ENCODE results near the gene BIN2. TPM values are rescaled to one million over a fixed set of nuclear protein-coding genes. Genes with fewer than 3 reads are reported as not detected.

The BIN2 gene
- polyA plus RNA-seq (2012; ENCODE audit: insufficient read depth, insufficient read length): 27.8 TPM

DNA sequence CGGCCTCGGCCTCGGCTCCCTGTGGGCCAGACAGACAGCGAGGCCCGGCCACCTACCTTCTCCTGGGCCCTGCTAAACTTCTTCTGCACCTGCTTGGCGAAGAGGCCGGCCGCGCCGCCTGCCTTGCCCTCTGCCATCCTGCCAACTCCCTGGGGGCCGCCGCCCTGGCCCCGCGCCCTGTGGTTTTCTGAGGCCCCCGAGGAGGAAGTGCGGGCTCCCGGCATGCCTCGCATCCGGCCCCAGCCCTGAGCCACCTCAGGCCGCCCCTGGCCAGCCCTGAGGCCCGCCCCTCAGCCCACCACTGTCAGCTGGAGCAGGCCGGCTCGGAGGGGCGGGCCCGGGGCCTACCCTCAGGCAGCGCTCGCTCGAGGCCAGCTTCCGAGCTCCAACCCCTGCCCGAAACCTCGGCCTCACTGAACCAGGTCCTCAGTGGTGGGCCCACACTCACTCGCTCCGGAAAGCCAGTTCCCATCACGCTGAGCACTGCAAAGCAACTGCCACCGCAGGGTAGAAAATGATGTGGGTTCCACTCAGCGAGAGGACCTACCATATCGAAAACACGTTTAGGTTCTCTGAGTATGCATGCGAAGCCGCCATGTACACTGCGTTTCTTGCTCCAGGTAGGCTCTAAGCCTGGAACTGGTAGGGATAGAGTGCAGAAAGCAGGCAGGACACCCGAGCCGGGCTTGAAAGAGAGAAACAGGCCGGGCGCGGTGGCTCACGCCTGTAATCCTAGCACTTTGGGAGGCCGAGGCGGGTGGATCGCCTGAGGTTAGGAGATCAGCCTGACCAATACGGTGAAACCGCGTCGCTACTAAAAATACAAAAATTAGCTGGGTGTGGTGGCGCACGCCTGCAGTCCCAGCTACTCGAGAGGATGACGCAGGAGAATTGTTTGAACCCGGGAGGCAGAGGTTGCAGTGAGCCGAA lies at the start of gene BIN2:
BIN2 (minus strand) TSS at position 209 of the 930 bp plus-strand sequence; CDS start at position 137, 72 bp downstream.
- DNase-seq (ENCODE audit: low read depth, low spot score): peak; percentile 69
- H3K4me3 ChIP-seq (ENCODE audit: low read length): peak within 1 kb of the TSS; percentile 82

DNA sequence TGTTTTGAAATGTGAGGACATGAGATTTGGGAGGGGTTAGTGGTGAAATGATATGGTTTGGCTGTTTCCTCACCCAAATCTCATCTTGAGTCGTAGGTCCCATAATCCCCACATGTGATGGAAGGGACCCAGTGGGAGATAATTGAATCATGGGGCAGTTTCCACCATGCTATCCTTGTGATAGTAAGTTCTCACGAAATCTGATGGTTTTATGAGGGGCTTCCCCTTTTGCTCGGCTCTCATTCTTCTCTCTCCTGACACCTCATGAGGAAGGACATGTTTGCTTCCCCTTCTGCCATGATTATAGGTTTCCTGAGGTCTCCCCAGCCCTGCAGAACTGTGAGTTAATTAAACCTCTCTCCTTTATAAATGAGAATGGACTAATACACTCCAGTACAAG lies 49.2 kb upstream of the BIN2 start:
- DNase-seq (ENCODE audit: low read depth, low spot score): no peak
- no peak overlapping the region for H3K4me3 ChIP-seq (ENCODE audit: low read length)

DNA sequence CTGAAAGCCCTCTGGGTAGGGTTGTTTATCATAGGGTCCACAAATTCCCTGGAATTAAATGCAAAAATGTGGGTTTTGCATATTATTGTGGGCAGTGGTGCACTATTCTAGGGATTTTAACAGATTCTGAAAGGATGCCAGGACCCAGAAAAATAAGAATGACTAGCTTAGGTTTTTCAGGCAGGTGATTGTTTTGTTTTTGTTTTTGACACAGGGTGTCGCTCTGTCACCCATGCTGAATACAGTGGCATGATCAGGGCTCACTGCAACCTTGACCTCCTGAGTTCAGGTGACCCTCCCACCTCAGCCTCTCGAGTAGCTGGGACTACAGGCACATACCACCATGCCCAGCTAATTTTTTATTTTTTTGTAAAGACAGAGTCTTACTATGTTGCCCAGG lies 48.0 kb upstream of the BIN2 start:
- DNase-seq (ENCODE audit: low read depth, low spot score): no peak
- no peak overlapping the region for H3K4me3 ChIP-seq (ENCODE audit: low read length)

DNA sequence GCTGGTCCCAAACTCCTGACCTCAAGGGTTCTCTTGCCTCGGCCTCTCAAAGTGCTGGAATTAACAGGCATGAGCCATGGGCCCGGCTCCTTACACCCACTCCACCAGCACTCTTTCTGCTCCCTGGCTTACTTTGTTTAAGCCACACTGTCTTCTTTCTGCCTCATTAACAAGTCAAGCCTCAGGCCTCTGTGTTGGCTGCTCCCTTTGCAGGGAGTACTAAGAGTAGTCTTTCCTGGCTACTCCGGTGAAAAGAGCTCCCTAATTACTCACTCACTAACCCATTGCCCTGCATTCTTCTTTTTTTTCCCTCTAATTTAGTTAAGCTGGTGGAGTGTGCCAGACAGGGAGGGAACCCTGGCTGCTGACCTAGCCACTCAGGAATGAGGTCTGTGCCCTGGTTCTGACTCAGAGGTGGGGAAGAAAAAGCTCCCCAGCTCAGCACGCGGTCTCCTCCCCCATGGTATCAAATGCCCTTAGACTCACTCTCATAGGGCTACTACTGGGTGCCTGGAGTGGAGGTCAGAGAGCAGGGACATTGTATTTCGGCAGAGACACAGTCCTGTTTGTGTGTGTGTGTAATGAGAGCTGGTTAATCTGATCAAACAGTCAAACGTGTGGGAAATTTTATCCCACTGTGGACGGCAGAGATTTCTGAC lies 47.5 kb upstream of the BIN2 start:
- H3K4me3 ChIP-seq (ENCODE audit: low read length): no peak overlapping the region
- DNase-seq (ENCODE audit: low read depth, low spot score): no peak

DNA sequence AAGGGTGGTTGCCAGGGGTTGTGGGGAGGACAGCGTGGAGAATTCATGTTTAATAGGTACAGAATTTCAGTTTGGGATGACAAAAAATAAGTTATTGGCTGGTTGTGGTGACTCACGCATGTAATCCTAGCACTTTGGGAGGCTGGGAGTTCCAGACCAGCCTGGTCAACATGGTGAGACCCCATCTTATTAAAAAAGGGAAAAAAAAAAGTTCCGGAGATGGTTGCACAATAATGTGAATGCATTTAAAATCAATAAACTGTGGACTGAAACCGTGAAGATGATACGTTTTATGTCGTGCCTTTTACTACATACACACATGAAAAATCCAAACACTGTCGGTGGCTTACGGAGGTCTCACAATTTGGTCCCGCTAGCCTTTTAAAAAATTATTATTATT lies 46.7 kb upstream of the BIN2 start:
- H3K4me3 ChIP-seq (ENCODE audit: low read length): no peak overlapping the region
- DNase-seq (ENCODE audit: low read depth, low spot score): no peak

DNA sequence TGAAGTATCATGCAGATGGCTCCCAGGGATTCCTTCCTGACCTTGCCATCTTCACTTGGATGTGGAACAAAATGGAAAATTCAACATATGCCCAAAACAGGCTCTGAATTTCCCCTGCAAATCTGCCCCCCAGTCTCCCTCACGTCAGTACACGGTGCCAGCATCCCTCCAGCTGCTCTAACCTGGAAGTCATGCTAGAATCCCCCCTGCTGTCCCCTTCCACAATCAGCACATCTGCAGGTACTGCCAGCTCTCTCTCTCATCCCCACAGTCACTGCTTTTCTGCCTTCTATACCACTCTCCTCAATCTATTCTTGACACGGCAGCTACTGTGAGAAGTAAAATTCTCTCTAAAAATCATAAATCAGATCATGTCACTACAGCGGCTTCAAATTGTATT lies 45.6 kb upstream of the BIN2 start:
- DNase-seq (ENCODE audit: low read depth, low spot score): peak; percentile 60
- peak overlapping the region; percentile 38 for H3K4me3 ChIP-seq (ENCODE audit: low read length)

DNA sequence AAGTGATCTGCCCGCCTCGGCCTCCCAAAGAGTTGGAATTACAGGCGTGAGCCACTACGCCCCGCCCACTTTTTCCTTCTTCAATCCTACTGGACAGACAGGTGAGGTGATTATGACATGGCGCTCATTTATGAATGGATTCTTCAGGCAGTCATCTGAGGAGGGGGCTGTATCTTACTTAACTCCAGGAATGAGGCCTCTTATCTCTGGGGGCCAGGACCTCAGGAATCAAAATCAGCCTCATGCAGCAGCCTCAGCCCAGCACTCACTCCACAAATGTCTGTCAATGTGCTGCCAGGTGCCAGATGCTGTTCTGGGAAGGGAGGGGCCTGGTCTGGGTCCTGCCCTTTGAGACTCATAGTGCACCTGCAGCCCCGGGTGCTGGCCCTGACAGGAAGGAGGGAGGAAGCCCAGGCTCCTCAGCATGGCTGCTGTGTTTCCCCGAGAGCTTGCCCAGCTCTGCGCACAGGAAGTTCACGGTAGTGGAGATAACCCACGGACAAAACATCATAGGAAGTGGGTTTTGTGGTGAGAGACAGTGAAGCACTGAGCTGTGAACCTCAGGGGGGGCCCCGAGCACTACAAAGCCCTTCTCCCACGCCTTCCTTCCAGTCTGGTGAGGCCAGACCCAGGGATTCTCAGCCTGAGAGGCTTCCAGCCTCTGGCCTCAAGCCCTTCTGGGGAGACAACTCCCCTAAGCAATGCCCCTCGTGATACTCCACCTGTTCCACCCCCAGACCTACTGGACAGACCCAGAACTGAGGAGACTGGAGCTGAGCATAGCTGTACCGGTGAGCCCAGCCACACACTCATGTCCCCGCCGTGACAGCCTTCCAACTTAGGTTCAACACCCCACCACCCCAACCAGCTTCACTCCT lies 44.9 kb upstream of the BIN2 start:
- peak overlapping the region; percentile 38 for H3K4me3 ChIP-seq (ENCODE audit: low read length)
- peak; percentile 99 for DNase-seq (ENCODE audit: low read depth, low spot score)

DNA sequence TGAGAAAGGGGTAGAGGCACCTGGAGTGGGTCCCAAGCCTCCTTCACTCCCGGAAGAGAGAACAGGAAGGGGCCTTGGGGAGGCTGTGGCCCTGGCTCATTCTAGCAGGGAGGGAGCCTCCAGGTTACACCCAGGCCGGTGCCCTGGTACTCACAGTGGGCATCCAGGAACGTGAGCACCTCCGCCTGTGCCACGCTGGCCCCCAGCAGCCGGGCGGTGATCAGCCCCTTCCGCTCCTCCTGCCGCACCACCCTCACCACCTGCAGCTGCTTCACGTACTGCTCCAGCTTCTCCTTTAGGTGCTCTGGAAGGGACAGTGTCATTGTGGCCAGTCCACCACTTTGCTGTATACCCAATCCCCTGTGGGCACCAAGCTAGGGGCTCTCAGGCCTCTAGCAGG lies 41.3 kb upstream of the BIN2 start:
- H3K4me3 ChIP-seq (ENCODE audit: low read length): no peak overlapping the region
- no peak for DNase-seq (ENCODE audit: low read depth, low spot score)

DNA sequence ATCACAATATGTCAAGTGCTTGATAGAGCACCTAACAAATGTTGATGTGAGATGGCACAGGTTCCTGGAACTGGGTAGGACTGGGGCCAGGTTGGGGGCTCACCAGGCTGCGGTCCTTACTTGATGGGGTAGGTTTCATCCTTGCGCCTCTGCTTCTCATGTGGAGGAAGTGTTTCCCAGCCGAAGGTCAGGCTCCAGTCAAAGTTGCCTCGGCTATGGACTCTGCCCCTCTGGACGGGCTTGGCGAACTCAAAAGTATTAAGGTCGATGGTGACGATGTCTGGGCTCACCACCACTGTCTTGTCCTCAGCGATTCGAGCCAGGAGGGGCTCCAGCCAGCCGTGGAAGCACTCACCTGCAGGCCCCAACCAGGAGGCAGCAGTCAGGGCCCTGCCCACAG lies 40.0 kb upstream of the BIN2 start:
- no peak for DNase-seq (ENCODE audit: low read depth, low spot score)
- no peak overlapping the region for H3K4me3 ChIP-seq (ENCODE audit: low read length)

DNA sequence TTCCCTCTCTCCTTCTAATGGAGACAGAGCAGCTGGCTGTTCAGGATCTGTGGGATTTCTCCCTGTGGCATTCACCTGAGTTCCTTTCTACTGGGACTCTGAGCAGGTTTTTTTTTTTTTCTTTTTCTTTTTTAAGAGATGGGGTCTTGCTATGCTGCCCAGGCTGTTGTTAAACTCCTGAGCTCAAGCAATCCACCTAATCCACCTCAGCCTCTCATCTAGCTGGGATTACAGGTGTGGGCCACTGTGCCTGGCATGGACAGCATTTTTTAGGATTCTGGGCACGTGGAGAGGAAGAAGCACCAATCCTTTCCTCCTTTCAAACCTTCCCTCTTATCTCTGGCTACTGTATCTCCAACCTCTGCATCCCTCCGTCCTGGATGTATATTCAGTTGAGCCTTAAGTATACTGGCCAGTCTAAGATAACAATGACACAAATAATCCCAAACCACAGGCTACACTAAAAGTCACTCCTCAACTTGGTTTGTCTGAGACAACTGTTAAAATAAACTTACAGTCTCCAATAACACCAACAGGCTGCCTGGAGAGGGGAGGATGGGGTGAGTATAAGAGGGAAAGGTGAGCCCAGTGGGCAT lies 38.9 kb upstream of the BIN2 start:
- no peak overlapping the region for H3K4me3 ChIP-seq (ENCODE audit: low read length)
- DNase-seq (ENCODE audit: low read depth, low spot score): no peak

DNA sequence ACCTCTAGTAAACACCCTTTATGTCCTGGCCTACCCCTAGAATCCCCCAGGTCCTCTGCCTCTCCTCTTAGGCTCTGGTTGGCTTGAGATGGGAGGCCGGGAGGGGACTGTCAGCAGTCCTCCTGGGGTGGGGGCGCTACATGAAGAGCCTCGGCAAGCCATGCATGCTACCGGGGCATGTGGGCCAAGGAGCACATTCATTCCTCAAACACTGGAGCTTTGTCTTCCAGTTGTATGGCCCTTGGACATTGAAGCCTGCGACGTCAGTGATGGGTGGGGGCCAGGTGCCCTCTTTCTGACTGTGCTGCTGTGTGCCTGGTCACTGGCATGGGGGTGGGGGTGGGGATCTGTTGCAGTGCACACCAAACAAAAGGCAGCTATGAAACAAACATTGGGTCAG lies 38.3 kb upstream of the BIN2 start:
- no peak overlapping the region for H3K4me3 ChIP-seq (ENCODE audit: low read length)
- no peak for DNase-seq (ENCODE audit: low read depth, low spot score)

DNA sequence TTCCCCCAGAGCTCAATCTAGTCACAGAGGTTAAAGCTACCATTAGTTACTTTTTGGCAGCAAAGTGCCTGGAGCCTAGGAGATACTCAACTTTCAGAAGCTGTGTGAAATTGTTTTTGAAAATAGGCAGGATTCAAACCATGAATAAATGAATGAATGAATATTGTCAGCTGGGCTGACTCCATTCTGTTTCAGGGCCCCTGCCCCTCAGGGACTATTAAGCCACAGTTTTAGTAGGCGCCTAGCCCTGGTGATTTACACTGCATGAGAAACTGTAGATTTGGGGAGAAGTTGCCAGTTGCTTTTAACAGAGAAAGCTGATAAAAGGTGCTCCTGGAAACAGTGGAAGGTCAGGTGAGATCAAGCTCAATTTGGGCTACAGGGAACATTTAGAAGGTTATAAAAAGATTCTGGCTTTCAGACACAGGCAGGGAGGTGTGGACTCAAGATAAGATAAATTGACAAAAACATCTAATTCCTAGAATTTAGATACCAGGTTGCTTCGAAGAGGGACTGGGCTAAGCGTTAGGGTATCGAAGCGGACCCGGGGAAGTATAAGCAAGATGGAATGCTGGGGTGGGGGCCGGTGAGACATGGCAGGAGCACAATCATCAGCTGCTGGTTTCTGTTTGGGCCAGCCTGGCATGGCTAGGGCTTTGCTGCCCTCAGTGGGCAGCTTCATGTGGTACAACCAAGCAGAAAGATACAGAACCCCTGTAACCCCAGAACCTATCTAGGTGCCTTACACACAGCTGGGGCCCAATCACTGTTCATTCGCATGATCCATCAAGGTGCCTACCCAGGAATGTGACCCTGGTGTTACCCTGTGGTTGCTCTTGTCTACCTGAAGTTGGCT lies 37.4 kb upstream of the BIN2 start:
- DNase-seq (ENCODE audit: low read depth, low spot score): no peak
- H3K4me3 ChIP-seq (ENCODE audit: low read length): no peak overlapping the region

DNA sequence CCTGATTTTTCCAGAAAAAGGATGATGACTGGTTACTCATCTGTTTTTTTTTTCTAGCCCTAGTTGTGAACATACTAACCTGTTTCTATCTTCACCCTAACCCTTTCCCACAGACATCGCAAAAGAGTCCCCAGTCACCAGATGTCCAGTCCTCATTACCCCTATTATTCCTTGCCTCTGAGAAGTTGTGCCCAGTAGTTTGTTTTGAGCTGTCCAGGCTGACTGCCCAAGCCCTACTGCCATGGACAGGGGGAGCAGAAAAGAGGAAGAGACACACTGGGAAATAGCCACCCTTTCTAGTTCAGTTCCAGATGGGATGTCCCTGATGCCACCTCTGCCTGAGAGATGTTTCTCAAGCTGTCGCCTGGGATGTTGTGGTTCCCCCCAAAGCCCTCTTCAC lies 36.3 kb upstream of the BIN2 start:
- H3K4me3 ChIP-seq (ENCODE audit: low read length): no peak overlapping the region
- DNase-seq (ENCODE audit: low read depth, low spot score): no peak

DNA sequence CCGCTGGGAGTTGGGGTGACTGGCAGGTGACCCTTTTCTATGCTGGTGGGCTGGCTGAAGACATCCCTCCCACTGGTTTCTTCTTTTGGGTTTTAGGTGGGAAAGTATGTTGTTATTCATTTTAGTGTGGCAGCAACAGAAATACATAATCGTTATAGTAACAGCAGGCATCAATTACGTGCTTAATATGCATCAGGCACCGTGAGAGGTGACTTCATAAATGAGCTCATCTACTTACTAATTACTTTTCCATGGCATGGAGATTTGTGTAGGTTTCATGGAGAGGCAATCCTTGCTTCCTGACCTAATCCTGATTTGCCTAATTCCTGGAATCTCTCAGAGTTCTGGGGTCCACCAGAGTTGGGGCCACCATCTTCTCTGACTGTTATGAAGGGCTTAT lies 35.9 kb upstream of the BIN2 start:
- DNase-seq (ENCODE audit: low read depth, low spot score): no peak
- H3K4me3 ChIP-seq (ENCODE audit: low read length): no peak overlapping the region

DNA sequence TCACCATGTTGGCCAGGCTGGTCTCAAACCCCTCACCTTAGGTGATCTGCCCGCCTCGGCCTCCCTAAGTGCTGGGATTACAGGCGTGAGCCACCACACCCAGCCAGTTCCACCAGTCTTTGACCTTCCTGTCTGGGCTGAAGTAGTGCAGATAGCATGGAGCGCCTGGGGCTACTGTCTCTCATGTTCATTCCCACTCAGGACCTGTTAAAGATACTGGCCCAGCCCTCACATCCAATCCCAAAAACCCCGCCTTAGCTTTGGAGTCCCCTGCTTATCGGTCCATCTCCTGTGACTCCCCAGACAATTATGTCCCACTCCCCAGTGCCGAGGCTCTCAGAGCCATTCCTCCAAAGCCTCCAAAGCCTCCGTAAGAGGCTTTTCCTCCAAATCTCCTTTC lies 34.5 kb upstream of the BIN2 start:
- H3K4me3 ChIP-seq (ENCODE audit: low read length): no peak overlapping the region
- DNase-seq (ENCODE audit: low read depth, low spot score): no peak

DNA sequence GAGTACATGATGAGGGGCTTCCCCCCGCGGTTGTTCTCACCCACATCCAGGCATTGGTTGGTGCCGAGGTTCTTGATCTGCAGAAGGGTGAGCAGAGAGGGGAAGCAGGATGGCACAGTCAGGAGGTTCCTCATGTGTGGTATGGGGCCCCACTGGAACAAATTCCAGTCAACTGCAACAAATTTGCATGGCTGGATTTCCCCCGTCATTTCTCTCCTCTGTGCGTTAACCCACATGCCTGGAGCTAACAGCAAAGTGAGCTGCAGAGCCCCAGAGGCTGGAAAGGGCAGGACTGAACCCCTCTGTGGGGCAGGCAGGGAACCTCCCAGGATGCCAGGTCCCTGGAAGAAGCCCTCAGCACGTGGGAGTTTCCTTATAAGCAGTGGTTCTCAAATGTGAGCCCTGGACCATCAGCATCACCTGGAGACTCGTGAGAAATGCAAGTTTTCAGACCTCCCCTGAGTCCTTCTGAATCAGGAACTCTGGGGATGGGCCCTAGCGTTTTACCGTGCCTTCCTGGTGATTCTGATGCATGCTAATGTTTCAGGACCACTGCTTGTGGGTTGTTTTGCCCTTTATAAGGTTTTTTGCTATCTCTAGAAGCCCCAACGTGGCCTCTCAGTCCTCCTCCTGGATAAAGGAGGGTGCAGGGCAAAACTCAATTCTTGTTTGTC lies 33.5 kb upstream of the BIN2 start:
- no peak for DNase-seq (ENCODE audit: low read depth, low spot score)
- H3K4me3 ChIP-seq (ENCODE audit: low read length): no peak overlapping the region

DNA sequence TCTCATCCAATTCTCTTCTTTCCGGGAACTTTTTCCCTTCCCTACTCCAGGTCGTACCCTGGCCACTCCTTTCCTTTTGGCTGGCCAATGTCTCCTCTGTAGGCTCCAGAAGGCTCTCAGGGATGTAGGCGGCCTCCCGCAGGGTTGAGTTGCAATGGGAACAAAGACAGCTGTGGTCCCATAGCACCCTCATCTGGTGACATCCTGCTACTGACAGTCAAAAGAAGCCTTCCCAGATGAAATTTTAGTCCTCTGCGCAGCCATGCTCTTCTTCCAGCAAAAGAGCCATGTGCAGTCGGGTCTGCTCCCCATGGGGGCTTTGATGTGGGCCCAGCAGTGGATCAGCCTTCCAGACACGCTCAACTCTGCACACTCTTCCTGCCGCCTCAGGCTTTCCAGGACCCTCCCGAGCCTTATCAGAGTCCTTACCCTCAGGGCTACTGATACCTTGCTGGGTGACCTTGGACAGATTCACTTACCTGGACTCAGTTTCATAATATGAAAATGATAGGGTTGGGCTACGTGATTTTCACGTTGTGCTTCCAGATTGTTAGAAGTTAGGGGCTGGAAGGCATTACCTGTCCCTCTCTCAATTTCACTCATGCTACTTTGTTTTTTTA lies 28.0 kb upstream of the BIN2 start:
- DNase-seq (ENCODE audit: low read depth, low spot score): peak; percentile 39

More for the DNA sequence above, 28.0 kb upstream of the BIN2 start:
- no peak overlapping the region for H3K4me3 ChIP-seq (ENCODE audit: low read length)

All from Jurkat, Clone E6-1 (cell line).